Peyer's patch (tissue), 4 donors: ENCODE data around the gene COG8.

ENCODE experiments used
- POLR2A ChIP-seq, 2 donors: fragments of 450-650 bp; IDR thresholded peaks; one replicate each; pipeline ENCODE4 v1.5.1; 2017; ENCODE audit warnings: antibody characterized with exemption in 2 of 2, mild to moderate bottlenecking in 2 of 2, moderate library complexity in 2 of 2
- TF ChIP-seq, protein P1 (sequence below), 6 experiments: fragments of 450-650 bp in 4 of 6; fragments of 200-600 bp in 2 of 6; sonication (generic) in 1 of 6; IDR thresholded peaks; one replicate each; pipeline ENCODE4 v1.5.1; 2017 to 2019; ENCODE audit warnings: antibody characterized with exemption in 6 of 6, mild to moderate bottlenecking in 3 of 6, moderate library complexity in 1 of 6

DNA sequence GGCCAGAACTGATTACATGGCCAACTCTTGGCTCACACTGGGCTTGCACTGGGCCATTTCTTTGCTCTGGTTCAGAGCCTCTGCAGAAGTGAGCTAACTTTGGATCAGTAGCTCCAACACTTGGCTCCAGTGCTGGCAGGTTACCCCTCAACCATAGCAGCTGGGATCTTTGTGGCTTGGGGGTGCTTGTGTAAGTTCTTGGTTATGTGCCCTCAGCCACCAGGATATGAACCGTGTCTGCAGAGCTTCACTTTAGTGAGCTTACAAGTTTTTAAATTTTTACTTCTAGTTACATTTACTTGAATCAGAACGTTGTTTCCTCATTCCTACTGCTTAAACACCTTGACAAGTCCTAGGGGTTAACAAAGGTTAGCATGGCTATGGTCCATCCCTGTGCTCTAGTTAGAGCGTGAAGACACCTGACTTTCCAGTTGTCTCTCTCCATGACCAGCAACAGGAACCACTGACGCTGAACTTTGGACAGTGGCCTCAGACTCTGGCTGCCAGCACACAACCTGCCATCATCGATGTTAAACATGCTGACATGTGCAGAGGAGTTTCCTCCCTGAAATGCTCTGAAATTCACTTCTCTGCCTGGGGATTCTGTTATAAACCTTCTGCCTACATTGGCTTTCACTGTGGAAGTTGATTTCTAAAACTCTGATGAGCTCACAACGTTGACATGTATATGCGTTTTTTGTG is 13.0 kb downstream of the COG8 start:
- TF ChIP-seq, protein P1, sequence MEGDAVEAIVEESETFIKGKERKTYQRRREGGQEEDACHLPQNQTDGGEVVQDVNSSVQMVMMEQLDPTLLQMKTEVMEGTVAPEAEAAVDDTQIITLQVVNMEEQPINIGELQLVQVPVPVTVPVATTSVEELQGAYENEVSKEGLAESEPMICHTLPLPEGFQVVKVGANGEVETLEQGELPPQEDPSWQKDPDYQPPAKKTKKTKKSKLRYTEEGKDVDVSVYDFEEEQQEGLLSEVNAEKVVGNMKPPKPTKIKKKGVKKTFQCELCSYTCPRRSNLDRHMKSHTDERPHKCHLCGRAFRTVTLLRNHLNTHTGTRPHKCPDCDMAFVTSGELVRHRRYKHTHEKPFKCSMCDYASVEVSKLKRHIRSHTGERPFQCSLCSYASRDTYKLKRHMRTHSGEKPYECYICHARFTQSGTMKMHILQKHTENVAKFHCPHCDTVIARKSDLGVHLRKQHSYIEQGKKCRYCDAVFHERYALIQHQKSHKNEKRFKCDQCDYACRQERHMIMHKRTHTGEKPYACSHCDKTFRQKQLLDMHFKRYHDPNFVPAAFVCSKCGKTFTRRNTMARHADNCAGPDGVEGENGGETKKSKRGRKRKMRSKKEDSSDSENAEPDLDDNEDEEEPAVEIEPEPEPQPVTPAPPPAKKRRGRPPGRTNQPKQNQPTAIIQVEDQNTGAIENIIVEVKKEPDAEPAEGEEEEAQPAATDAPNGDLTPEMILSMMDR (IDR thresholded peaks at IDR 0.05) = no peak
- no peak for TF ChIP-seq POLR2A (IDR thresholded peaks at IDR 0.05)
